NCI-H2171 (cell line): ENCODE data around the gene NBEA.
"Not testable (repeated sequence)": the region's sequence is repeated elsewhere in the genome, so short reads cannot be mapped to it uniquely, and the experiment has no call there.

ENCODE experiments used
- DNase-seq: peaks from one replicate; lab custom pipeline; 2025; lab: John Stamatoyannopoulos, UW

The NBEA gene

DNA sequence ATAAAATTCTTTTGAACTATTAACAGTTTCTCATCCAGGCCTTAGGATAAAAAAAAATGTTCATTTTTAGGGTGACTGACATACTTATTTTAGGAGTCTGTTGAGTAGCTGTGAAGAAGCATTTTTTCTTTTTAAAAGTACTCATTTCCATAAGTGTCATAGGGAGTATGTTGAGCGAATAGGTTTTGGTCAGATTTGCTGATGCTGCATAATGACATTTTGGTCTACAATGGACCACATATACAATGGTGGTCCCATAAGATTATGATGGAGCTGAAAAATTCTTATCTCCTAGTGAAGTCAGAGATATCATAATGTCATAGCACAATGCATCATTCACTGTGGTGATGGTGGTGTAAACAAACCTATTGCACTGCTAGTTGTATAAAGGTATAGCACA, 17.4 kb downstream of the NBEA start:
- DNase-seq = no peak

DNA sequence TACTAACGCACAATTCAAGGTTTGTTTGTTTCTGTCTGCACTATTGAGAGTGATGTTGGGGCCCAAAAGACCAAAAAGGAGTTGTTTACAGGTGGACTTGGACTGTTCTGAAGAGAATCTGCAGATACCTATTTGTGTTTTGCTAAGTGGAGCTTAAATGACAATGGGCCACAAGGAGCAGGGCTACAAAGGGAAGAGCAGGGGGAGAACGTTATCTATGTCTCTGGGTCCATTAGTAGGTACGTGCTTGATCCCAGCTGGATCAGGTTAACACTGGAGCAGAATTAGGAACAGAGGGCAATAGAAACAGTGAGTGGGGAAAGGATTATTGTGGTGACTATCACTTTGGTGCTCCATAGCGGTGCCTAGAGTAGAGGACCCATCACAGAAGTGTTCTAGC, 22.5 kb downstream of the NBEA start:
- no peak for DNase-seq

DNA sequence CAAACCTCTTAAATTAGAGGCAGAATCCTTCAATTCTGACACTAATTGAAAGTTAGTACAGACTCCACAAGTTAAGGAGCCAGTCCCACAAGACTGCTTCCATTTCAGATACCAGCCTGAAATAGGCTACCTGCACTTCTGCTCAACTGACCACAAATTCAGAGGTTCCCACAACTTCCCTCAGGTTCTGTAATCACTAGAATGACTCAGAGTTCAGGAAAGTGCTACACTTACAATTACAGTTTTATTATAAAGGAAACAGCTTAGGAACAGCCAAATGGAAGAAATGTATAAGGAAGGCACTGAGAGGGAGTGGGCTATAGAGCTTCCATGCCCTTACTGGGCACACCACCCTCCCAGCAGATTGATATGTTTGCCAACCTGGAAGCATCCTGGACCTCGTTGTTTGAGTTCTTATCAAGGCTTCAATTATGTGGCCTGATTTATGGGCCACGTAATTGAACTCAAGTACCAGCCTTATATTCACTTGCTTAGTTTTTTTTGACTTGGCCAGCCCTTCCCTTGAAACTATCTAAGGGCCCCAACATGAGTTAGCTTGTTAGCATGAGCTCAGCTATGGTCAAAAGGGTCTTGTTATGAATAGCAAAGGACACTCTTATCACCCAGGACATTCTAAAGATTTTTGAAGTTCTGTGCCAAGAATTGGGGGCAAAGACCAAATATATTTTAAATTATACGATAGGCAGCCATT, 25.9 kb downstream of the NBEA start:
- DNase-seq = no peak

DNA sequence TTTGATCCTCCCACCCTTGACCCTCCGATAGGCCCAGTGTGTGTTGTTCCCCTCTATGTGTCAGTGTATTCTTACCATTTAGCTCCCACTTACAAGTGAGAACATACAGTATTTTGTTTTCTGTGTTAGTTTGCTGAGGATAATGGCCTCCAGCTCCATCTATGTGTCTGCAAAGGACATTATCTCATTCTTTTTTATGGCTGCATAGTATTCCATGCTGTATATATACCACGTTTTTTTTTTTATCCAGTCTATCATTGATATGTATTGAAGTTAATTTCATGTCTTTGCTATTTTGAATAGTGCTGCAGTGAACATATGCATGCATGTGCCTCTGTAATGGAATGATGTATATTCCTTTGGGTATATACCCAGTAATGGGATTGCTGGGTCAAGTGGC, 27.5 kb downstream of the NBEA start:
- not testable (repeated sequence) for DNase-seq

DNA sequence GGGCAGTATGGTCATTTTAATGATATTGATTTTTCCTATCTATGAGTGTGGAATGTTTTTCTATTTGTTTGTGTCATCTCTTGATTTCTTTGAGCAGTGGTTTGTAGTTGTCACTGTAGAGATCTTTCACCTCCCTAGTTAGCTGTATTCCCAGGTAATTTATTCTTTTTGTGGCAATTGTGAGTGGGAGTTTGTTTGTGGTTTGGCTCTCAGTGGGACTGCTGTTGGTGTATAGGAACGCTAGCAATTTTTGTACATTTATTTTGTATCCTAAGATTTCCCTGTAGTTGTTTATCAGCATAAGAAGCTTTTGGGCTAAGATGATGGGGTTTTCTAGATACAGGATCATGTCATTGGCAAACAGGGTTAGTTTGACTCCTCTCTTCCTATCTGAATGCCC, 28.9 kb downstream of the NBEA start:
- no peak for DNase-seq

DNA sequence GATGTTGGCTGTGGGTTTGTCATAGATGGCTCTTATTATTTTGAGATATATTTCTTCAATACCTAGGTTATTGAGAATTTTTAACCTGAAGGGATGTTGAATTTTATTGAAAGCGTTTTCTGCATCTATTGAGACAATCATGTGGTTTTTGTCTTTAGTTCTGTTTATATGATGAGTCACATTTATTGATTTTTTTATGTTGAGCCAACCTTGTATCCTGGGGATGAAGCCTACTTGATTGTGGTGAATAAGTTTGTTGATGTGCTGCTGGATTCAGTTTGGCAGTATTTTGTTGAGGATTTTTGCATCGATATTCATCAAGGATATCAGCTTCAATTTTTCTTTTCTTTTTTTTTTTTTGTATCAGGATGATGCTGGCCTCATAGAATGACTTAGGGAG, 29.4 kb downstream of the NBEA start:
- DNase-seq = no peak

DNA sequence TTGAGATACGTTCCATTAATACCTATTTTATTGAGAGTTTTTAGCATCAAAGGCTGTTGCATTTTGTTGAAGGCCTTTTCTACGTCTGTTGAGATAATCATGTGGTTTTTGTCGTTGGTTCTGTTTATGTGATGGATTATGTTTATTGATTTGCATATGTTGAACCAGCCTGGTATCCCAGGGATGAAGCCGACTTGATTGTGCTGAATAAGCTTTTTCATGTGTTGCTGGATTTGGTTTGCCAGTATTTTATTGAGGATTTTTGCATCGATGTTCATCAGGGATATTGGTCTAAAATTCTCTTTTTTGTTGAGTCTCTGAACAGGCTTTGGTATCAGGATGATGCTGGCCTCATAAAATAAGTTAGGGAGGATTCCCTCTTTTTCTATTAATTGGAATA, 43.1 kb downstream of the NBEA start:
- DNase-seq = not testable (repeated sequence)

DNA sequence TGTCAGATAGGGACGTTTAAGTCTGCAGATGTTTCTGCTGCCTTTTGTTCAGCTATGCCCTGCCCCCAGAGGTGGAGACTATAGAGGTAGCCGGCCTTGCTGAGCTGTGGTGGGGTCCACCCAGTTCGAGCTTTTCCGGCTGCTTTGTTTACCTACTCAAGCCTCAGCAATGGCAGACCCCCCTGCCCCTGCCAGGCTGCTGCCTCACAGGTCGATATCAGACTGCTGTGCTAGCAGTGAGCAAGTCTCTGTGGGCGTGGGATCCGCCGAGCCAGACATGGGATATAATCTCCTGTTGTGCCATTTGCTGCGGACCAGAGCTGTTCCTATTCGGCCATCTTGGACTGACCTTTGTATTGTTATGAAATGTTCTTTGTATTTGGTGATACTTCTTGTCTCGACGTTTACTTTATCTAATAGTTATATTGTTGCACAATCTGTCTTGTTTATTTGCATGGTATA, 46.3 kb downstream of the NBEA start:
- no peak for DNase-seq

DNA sequence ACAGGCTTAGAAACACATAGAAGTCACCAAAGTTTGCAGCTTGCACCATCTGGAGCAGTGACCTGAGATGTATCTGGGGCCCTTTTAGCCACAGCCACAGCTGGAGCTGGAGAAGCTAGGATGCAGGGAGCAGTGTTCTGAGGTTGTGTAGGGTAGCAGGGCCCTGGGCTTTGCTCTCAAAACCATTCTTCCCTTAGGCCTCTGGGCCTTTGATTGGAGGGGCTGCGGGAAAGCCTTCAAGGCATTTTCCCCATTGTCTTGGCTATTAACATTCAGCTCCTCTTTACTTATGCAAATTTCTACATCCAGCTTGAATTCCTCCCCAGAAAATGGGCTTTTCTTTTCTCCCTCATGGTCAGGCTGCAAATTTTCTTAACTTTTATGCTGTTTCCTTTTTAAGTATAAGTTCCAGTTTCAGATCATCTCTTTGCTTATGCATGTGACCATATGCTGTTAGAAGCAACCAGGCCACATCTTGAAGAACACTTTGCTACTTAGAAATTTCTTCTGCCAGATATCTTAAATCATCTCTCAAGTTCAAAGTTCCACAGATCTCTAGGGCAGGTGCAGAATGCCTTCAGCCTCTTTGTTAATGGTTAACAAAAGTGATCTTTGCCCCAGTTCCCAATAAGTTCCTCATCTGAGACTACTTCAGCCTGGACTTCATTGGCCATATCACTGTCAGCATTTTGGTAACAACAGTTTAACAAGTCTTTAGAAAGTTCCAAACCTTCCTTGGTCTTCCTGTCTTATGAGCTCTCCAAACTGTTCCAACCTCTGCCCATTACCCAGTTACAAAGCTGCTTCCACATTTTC, 48.5 kb downstream of the NBEA start:
- no peak for DNase-seq

DNA sequence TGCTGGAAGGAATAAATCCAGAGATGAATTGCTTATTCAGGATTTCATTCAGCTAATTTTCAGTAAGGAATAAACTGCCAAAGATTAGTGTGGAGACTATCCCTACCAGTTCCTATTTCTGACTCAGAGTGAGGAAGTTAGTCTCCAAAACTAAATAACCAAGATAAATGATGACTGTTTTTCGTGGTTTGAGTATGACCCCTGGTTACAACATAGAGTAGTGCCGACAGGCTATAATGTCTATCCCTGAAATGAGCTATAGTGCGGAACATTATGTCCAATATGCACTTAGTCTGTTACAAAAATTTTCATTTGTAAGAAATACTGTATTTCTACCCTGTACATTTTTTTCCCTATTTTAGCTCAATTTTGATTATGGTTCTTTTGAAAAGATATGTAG, 51.4 kb downstream of the NBEA start:
- DNase-seq = no peak

DNA sequence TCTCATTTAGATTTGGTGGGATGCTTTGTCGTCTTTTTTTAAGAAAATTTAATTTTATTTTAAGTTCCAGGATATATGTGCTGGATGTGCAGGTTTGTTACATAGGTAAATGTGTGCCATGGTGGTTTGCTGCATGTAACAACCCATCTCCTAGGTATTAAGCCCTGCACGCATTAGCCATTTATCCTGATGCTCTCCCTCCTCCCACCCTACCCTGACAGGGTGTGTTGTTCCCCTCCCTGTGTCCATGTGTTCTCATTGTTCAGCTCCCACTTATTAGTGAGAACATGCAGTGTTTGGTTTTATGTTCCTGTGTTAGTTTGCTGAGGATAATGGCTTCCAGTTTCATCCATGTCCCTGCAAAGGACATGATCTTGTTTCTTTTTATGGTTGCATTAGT, 61.7 kb downstream of the NBEA start:
- not testable (repeated sequence) for DNase-seq

DNA sequence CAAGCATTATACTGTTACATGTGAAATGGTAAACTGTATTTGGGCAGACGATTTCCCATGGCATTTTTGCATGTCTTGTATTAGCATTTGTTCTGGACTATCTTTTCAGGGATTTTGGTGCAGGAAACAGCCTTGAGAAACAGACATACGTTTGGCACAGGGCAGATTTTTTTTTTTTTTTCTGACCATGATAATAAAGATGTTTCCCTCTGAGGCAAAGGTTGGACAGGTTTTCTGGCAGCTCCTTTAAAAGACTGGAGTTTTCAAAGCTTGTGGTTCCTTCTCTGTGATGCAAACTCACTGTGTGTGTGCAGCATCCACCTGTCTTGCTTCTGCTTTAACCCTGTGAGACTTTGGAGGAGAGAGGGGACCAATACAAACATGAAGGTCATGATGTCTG, 63.0 kb downstream of the NBEA start:
- no peak for DNase-seq

DNA sequence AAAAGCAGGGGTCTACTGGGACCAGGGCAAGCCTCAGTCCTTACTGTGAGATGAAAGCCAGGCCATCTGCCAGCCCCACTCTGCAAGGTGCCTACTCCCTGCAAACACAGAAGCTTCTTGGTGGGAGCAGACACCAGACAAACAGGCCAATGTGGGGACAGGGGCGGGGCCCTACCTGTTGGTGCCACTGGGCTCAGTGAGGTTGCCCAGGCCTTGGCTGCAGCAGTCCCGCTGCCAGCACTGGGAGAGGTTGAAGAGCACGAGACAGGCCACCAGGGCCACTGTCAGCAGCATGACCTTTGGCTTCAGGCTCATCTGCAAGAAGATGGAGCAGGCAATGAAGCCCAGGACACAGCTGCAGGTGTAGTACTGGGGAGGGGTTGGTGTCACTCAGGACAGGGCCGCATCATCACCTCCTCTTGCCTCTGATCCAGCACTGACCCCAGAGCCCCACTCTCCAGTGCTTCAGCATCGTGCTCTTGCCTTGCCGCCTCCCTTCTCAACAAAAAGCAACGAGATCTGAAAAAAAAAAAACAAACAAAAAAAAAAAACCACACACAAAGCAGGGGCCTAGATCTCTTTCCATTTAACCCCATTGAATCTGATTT, 72.6 kb downstream of the NBEA start:
- peak; percentile 3 for DNase-seq

DNA sequence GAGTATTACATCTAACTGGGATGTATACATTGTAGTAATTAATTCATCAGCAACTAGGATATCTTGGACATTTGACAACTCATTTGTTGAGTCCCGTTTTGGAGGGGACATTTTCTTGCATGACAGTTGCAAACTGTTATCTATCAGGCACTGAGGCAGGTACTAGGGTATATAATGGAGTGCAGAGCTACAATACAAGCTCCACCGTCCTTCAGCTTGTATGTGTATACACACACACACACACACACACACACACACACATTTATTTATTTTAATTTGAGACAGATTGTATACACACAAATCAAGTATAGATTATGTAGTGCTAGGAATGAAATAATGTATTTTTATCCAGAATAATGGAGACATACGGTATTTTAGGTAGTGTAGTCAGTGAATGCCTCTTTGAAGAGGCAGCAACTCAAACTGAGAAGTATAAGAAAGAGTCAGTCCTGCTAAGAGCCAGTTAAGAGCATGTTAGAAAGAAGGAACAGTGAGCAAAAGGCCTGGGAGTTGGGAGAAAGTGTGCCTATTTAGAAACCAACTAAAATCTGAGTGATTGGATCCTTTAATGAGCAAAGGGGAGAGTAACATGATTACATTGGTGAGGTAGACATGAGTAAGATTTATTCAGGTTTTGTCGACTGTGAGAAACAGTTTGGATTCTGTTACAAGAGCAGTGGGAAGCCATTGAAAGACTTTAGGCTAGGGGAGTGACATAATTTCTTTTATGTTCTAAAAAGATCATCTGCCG, 74.5 kb downstream of the NBEA start:
- no peak for DNase-seq

DNA sequence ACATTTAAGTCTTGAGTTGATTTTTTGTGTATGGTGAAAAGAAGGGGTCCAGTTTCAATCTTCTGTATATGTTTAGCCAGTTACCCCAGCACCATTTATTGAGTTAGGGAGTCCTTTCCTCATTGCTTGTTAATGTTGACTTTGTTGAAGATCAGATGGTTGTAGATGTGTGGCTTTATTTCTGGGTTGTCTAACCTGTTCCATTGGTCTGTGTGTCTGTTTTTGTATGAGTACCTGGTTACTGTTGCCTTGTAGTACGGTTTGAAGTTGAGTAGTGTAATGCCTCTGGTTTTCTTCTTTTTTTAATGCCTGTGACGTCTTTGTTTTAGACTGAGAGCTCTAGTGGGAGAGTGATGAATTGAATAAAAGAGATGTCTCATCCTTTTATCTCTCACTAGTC, 83.2 kb downstream of the NBEA start:
- DNase-seq = no peak

DNA sequence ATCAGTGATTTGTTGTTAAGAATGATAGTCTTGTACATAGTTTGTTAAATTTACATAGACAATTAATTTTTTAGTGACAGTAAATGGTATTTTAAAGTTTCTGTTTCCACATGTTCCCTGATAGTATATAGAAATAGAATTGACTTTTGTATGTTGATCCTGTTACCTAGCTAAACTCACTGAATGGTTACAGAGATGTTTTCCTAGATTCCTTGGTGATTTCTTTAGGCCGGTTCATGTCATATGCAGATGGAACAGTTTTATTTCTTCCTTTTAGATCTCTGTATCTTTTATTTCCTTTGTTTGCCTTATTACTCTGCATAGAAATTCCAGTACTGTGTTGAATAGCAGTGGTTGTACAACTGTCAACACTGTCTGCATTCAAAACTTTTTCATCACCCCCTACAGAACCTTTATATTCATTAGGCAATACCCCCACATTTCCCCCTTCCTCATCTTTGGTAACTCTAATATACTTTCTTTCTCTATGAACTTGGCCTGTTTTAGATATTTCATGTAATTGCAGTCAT, 86.3 kb downstream of the NBEA start:
- DNase-seq = no peak

DNA sequence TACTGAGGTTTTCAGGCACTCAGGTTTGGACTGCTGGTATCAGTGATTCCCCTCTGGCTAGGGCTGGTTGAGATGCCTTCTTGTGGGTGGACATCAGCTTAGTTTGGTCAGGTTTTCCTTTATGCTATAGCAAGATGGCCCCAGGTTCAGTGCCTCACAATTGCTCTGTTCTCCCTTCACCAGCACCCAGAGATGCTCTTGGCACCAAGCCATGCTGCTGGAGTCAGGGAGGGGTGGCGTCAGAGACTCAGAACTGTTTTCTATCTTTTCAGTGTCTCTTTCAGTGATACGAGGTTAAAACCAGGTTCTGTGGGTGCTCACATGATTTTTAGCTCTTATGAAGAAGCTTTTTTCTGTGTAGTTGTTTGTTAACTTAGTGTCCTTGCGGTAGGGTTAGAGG, 96.9 kb downstream of the NBEA start:
- DNase-seq = no peak

DNA sequence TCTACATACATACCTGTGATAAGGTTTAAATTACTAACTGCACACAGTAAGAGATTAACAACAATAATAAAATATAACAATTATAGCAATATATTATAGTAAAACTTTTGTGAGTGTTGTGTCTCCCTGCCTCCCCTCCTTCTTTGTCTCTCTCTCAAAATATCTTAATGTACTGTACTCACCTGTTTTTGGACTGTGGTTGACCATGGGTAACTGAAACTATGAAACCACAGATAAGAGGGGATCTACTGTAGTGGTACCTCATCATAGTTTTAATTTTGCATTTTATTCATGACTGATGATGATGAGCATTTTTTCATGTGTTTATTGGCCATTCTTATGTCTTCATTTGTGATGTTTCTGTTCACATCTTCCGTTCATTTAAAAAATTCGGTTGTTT, 104.5 kb downstream of the NBEA start:
- DNase-seq = no peak

DNA sequence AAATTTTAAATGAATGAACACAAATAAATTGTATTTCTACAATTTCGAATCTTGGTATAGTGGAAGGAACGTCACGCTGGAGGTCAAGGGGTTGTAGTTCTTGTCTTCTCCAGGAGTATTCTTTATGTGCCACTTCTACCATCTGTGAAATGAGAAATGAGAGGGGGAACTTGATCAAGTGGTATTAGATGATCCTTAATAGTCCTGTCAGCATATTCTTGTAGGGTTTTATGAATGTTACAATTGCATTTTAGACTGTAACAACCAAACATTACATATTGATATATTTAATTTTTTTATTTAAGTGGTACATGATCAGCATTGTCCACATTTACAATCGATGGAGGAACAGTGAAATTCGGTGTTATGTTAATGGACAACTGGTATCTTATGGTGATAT, 113.6 kb downstream of the NBEA start:
- no peak for DNase-seq

DNA sequence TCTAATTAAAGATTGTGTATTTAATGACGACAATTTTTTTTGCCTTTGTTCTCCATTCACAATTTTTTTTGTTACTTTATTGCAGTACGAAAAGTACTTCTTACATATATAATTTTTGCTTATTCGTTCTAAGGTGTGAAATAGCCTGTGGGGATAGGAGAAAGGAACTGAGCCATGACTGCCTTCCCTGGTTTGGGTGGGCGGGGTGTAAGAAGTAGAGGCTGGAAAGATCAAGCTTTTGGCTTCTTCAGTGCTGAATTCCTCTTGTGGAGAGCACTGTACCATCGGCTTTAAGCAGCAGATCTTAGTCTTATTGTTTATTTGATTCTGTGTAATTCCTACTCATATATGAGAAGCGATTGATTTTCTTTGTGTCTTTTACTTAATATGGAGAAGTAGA, 115.8 kb downstream of the NBEA start:
- no peak for DNase-seq

DNA sequence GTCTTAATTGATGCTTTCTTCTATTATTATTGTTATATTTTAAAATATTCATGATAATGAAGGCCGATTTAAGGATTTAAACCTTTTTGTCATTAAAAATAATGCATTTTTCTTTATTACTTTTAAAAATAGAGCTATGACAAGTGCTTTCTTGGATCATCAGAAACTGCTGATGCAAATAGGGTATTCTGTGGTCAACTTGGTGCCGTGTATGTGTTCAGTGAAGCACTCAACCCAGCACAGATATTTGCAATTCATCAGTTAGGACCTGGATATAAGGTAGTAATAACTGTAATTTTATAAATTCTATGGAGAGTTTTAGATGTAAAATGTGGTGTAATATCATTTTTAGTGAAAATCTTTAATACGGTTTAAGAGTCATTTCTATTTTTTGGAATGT, 116.5 kb downstream of the NBEA start:
- not testable (repeated sequence) for DNase-seq

DNA sequence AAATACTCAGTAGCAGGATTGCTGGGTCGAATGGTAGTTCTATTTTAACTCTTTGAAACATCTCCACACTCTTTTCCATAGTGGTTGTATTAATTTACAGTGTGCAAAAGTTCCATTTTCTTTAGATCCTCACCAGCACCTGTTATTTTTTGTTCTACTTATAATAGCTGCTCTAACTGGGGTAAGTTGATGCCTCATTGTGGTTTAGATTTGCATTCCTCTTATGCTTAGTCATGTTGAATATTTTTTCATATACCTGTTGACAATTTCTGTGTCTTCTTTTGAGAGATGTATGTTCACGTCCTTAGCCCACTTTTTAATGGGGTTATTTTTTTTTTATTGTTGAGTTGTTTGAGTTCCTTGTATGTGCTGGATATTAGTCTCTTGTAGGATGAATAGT, 144.6 kb downstream of the NBEA start:
- no peak for DNase-seq
